Left forelimb (tissue), 1 donor: ENCODE measurements around the gene PGBD5.

Experiments
- DNase-seq: peaks from one replicate; pipeline ENCODE4 v3.0.0-alpha.2; 2018; ENCODE audit warnings: low spot score

The PGBD5 gene

DNA sequence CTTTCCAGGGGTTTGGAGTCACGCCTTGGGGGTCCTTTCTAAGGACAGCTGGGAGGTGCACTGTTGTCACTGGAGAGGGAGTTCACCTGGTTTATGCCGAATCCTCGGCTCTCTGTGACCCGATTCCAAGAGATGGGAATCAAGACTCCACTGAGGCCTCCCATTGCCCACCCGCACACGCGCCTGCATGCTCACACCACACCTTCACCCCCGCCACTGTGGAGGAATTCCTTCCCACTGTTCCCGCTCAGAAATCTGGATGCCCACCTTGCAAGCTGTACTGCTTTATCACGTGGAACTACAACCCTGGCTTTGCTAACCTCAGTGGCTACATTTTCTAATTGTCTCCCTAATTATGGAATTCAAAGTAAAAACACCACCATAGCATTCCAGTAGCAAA is 29.2 kb downstream of the PGBD5 start:
- DNase-seq: no peak

DNA sequence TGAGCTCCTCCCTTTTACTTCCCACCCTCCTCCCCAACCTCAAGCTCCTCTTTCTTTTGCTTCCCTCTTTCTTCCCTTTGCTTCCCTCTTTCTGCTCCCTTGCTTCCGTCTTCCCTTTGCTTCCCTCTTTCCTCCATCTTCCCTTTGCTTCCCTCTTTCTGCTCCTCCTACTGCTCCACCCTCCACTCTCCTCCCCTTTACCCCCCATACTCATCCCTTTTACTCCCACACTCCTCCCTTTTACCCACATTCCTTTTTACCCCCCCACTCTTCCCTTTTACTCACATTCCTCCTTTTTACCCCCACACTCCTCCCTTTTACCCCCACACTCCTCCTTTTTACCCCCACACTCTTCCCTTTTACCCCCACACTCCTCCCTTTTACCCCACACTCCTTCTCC is 30.2 kb downstream of the PGBD5 start:
- DNase-seq: no peak

- DNase-seq: peak; percentile 33
Observed at GRCh38 chr1:230394741-230395140, 31.4 kb downstream of the PGBD5 start.

DNA sequence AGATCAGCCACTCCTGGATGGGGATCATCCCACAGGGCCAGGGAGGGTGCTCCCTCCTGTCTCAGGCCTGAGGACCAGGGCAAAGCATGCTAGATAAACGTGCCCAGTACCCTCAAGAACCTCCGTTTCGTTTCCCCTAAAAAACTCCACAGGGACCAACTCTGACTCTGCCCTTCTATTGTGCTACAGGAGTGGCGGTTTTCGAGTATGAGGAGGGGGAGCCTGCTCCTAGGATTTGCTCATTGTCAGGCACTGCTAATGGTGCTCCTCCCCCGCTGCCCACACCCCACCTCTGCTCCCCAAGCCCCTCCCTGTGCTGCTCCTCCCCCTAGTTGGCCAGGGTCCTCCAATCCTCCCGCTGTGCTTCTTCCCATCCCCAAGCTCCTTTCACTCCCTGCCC is 32.0 kb downstream of the PGBD5 start:
- peak; percentile 11 for DNase-seq

- peak; percentile 1 for DNase-seq
Observed at GRCh38 chr1:230393722-230394121, 32.4 kb downstream of the PGBD5 start.

DNA sequence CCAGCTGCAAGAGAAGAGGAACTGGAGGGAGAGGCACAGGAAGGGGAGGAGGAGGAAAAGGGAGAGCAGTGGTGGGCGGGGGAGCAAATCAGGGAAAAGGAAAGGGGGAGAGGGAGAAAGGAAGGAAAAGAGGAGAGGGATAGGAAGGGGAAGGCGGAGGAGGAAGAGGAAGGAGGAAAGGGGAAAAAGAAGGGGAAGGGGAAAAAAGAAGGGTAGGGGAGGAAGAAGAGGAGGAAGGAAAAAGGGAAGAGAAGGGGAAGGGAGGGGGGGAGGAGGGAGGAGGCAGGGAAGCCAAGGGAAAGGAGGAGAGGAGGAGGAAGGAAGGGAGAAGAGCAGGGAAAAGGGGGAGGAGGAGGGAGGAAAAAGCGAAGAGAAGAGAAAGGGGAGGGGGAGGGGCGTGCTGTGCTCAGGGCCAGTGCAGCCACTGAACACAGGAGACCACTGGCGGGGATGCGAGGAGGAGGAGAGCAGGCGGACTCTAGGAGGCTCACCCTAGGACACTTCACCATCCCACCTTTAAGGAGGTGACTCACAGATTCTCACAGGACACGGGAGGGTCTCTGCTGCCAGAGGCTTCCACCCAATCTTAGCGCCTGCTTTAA is 33.1 kb downstream of the PGBD5 start:
- DNase-seq: peak; percentile 11

GRCh38 chr1:230392536-230392909 is 33.6 kb downstream of the PGBD5 start:
- peak; percentile 49 for DNase-seq

- peak; percentile 41 for DNase-seq
Observed at GRCh38 chr1:230391776-230392535, 34.2 kb downstream of the PGBD5 start.

DNA sequence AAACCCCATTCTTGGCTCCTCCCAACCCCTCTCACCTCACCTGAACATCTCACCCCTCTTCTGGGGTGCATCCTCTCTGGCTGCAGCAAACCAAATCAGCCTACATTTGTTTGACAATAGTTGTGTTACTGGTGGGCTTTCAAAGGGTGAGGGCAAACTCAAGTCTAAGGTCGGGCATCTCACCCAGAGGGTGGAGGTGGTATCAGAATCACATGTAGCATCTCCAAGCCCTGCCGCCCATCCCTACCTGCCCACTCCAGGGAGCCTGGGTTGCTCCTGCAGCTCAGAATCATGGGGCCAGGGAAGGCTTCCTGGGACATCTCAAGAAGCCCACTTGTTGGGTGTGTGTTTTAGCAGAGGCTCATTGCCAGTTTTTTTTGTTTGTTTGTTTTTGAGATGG is 35.8 kb downstream of the PGBD5 start:
- peak; percentile 38 for DNase-seq

DNA sequence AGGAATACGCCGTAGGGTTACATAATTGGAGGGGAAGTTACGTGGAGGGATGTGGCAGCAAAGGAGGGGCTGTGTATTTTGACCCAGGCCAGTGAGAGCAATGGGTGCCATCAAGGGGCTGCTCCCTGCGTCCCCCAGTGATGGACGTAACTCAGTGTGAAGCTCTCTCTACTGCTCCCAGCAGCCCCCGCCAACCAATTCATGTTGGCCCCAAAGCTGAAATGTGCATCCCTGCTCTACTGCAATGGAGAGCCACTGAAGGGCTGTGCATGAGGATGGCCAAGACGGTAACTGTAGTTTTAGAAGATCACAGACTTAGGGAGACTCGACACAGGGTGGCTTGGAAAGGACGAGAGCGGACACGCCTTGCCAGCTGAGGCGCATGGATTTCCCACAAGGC is 38.3 kb downstream of the PGBD5 start:
- peak; percentile 38 for DNase-seq

- DNase-seq: peak; percentile 14
Observed at GRCh38 chr1:230387296-230387695, 38.8 kb downstream of the PGBD5 start.

DNA sequence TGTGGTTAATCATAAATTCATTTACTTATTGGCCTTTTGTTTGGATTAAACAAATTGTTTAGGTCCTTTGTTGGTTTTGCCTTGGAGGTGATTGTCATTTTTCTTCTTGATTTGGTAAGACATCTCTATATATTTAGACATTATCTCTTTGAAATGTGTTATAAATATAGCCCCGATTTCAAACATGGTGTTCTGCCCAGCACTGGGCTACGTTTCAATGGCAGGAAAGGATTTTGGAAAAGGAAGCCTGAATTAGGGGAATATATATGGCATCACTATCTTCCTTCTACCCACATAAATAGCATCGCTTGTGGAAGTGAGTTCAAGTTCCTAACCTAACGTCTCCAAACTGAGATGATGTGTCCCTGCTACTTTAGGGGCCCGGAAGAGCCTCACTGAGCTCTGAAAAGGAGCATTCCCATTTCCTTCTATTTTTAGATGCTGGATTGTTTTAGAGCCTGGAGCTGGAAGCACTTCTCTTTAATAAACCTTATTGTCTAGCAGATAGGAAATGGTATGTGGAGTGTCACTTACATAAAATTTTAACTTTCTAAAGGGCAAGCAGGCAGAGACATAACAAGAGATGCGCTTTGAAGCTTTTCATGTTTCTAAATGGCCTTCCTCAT is 39.4 kb downstream of the PGBD5 start:
- DNase-seq: no peak

DNA sequence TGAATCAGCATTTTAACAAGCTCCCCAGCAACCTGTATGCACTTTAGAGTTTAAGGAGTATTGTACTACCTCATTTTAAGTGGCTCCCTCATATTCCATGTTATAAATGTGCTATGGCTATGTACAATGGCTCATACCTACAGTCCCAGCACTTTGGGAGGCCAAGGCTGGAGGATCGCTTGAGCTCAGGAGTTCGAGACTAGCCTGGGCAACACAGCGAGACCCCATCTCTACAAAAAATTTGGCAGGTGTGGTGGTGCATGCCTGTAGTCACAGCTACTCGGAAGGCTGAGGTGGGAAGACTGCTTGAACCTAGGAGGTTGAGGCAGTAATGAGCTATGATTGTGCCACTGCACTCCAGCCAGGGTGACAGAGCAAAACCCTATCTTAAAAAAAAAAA is 40.2 kb downstream of the PGBD5 start:
- DNase-seq: no peak

DNA sequence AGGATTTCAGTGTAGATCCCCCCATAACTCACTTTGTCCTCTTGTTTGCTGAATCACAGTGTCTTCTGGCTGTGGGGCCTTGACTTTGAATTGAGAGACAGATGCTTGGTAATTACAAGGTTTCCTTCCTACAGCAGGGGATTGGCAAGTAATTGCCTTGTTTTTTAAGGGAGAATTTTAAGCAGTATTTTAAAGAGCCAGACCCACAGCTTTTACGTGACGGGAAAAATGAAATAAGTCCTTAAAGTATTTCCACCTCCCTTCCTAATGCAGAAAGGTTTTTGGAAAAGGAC is 41.0 kb downstream of the PGBD5 start:
- DNase-seq: no peak

DNA sequence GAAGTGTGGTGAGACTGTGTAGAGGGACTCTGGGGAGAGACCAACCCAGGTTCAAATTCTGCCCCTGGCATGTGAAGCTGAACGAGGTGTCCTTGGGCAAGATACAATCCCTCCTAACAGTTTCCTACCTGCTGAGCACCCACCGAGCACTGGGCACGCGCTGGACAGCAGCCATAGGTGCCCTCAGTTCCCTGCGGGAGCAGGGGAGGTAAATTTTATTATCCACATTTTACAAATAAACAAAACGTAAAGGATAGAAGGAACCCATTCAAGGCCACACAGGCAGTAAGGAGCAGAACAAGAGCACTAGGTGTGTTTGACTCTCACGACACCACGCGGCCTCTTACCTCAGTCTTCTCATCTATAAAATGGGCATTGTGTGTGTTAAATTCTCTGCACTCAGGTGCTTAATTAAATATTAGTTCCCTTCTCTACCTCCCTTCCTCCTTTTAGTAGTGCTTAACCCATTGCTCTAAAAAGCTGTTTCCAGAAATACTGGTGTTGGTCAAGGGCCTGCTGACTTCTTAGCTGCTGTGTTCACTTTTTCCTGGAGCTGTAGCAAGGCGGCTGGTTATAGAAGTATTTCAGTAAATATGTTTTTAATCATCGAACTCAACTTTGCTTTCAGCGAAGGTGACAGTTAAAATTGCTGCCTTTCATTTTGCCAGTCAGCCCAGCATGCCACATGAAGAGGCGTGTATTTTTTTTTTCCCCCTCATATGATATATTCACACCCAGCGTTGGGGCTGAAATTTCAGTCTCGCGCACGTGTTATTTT is 41.6 kb downstream of the PGBD5 start:
- DNase-seq: no peak

DNA sequence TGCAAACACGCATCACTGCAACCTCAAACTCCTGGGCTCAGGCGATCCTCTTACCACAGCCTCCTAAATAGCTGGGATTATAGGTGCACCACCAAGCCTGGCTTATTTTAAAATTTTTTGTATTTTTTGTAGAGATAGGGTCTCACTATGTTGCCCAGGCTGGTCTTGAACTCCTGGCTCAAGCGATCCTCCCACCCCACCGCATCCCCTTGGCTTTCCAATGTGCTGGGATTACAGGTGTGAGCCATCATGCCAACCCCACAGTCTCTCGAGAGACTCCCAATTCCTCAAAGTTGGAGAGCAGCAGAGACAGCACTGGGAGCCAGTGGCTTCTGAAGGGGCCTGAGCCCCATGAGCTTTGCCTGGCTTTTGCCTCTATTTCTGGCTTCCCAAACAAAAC is 42.7 kb downstream of the PGBD5 start:
- no peak for DNase-seq

- no peak for DNase-seq
Observed at GRCh38 chr1:230382001-230382491, 44.1 kb downstream of the PGBD5 start.

GRCh38 chr1:230381585-230381984 is 44.5 kb downstream of the PGBD5 start:
- no peak for DNase-seq

GRCh38 chr1:230381049-230381467 is 45.1 kb downstream of the PGBD5 start:
- DNase-seq: no peak

DNA sequence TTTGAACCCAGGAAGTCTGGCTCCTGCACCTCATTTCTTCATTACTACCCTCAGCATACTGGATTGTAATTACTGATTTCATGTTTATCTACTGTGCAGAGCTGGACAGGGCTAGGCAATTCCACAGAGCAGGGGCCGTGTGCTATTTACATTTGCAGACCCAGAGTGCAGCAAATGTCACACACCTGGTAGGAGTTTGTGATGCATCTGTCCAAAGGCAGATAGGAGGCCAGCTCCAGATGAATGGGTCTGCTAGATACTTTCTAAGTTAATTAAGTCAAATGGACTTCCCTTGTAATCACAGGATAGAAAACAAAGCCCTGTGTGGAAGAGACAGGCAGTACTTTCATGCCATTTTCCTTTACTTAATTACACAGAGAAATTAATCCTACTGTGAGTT is 46.2 kb downstream of the PGBD5 start:
- DNase-seq: no peak

- no peak for DNase-seq
Observed at GRCh38 chr1:230379462-230379861, 46.7 kb downstream of the PGBD5 start.

GRCh38 chr1:230377851-230378250 is 48.3 kb downstream of the PGBD5 start:
- DNase-seq: no peak

GRCh38 chr1:230377324-230377723 is 48.8 kb downstream of the PGBD5 start:
- no peak for DNase-seq
